NCI-H1092 treated with DMSO at 0.1 percent for 48 hours (cell line): ENCODE data around the gene GPR146.

ENCODE experiments used
- DNase-seq: peaks from one replicate; lab custom pipeline; 2025; lab: John Stamatoyannopoulos, UW

The GPR146 gene

DNA sequence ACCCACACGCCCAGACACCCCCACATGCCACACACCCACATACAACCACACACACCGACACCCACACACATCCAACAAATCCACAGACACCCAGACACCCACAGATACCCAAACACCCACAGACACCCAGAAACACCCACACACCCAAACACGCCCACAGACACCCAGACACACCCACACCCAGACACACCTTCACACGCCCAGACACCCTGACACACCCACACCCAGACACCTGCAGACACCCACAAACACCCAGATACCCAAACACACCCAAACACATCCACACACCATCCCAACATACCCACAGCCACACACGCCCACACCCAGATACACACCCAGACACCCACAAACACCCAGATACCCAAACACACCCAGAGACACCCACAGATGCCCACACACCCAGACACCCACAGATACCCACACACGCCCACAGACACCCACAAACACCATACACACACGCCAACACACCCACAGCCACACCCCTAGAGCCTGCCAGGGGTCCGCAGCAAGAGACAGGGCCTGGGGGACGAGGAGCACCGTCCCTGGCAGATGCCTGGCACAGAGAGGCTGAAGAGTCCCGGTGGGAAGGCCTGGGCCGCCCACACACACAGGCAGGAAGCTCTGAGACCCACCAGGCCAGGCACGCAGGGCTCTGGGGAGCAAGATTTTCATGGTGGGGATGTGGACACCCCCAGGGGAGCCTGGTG is 32.9 kb upstream of the GPR146 start:
- DNase-seq: no peak

DNA sequence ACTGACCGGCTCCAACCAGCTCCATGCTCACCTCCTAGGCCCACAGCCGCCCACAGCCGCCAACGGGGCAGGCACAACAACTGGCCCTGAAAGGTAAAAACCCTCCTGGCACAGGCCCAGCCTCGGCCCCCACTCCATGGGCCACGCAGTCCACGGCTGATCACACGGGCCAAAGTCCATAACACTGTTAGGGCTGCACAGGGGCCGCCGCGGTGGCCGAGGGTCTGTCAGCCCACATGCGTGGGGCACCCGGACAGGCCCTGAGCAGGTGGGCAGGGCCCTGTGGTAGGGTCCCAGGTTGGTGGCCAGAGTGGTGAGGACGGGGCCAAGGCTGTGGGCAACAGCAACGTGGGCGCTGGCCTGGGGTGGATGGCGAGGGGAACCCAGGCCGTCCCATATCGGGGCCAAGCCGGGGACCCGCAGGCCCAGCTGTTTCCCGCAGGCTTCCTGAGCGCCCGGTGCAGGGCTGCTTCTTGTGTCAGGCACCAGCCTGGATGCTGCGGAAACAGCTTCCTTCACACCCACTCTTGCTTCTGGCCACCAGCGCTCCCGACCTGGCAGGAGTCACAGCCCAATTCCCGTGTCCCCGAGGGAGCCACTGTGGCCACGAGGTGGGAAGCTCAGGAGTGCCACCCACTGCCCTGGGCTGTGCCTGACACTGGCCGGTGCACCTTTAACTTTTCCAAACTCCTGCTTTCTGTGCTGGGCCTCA is 32.2 kb upstream of the GPR146 start:
- DNase-seq: no peak

DNA sequence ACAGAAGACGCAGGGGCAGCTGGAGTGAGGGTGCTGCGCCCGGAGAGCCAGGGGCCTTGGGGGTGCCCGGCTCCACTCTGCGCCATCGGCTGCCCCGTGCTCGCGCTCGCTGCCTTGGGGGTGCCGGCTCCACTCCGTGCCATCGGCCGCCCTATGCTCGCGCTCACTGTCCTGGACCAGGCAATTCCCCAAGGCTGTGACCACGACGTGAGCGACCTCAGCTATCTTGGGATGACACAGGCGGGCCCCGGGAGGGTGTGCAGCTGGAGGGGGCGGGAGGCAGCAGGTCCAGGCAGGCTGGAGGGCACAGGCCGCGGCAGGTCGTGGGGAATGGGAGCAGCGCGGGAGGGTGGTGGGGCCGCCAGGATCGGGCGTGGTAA is 31.6 kb upstream of the GPR146 start:
- DNase-seq: no peak

DNA sequence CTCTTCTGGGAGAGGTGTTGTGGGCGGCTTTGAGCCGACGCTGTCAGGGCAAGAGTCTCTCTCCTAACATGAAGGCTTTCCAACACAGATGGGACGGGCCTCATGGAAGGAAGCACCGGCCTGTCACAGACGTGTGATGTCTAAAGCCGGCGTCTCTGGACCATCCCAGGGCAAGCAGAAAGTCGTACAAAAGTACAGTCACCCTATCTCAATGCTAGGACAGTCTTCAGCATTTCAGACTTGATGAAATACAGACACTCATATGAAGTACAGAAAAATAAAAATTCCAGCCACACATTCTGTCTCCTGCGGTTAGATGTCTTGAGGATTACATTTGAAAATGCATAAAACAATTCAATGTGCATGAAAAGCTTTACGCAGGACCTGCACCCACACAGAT is 30.8 kb upstream of the GPR146 start:
- no peak for DNase-seq

DNA sequence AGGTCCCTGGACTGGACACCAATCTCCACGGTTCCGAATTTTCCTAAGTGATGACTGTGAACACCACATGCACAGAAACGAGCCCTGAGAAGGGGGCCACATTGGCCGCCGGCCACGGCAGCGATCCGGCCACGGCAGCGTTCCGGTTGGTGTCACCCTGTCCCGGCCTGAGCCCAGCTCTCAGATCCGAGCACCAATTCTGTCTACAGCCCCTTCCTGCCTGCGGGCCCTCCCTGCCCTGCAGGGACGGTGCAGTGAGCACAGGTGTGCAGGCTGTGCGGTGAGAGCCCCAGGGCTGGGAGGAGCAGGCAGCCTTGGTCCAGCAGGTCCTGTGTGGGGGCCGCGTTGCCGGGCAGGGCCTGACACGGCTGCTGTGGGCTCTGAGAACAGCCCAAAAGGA is 29.7 kb upstream of the GPR146 start:
- DNase-seq: no peak

DNA sequence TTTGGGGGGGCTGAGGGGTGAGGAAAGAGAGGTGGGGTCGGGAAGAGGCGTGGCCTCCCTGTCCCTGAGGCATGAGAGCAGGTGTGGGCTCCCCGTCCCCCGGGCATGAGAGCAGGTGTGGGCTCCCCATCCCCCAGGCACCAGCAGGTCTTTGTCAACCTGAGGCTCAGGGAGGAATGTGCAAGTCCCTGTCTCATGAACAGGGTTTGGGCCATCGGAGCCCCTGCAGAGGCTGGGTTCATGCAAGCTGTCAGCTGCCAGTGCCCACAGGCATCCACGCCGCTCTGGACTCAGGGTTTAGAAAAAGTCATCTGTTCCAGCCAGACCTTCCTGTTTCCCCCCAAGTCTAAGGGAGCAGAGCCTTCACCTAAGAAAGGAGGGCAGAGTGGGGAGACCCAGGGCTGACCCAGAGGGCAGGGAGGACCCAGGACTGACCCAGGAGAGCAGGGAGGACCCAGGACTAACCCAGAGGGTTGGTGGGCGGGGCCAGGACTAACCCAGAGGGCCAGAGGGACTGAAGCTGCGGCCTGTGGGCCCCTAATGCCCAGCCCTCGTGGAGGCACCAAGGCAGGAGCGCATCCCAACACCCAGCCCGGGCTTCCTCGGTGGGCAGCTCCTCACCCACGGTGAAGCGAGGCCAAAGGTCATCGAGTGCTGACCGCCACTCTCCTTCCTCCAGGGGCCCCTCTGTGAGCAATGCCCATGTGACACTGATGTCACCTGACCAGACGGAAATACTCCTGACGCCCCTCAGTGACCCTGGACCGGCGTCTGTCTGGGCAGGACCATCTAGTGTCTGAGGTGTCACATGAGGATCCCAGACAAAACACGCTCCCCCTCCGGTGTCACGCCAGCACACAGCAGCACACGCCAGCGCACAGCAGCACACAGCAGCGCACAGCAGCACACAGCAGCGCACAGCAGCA is 28.9 kb upstream of the GPR146 start:
- no peak for DNase-seq

DNA sequence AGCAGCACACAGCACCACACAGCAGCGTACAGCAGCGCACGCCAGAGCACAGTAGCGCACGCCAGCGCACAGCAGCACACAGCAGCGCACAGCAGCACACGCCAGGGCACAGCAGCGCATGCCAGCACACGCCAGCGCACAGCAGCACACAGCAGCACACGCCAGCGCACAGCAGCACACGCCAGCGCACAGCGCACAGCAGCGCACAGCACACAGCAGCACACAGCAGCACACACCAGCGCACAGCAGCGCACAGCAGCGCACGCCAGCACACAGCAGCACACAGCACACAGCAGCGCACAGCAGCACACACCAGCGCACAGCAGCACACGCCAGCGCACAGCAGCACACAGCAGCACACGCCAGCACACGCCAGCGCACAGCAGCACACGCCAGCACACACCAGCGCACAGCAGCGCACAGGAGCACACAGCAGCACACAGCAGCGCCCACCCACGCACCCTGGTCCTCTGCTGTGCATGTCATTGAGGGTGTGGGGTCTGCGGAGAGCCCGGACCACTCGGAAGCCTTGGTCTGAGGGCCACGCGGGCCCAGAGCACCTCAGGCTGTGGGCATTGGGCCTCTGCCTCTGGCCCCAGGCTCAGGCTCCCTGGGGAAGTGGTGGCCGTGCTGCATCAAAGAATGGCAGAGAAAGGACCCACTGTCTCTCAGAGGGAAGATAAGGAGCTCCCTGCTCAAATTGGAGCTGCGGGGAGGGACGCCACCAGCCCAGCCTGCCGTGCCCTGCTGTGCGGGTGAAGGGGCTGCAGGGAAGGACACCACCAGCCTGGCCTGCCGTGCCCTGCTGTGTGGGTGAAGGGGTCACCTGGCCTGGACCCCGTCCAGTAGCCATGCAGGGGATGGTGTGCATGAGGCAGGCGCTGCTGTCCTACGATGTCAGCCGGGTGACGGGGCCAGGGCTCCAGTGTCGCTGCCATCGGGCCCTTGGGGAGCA is 27.5 kb upstream of the GPR146 start:
- DNase-seq: no peak

DNA sequence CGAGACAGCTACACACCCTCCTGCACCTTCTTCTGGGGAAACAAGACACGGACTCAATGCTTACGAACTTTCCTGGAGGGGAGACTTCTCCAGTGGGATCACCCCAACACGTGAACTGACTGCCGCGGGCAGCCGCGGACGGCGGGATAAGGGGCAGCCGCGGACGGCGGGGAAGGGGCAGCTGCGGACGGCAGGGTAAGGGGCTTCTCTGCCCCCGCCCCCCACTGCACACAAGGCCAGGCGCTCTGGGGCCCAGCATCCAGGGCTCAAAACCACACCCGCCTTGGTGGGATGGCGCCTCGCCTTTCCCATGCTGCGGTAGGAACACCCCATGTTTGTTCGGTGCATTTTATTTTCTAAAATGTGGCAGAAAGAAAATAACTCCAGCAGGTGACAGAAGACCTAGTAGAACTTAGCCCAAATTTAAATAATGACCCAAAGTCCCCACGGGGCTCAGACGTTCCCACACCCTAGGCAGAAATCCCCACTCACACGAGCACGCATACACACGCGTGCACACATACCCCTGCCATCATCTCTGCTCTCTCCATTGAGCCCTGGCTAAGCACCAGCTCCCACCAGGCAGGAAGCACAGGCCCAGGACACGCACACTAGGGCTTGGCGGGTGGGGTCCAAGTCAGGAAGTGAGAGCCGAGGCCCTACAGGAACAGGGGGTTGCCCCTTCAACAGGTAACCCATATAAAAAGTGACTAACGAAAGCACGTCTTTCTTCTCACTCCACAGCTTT is 26.6 kb upstream of the GPR146 start:
- DNase-seq: no peak

DNA sequence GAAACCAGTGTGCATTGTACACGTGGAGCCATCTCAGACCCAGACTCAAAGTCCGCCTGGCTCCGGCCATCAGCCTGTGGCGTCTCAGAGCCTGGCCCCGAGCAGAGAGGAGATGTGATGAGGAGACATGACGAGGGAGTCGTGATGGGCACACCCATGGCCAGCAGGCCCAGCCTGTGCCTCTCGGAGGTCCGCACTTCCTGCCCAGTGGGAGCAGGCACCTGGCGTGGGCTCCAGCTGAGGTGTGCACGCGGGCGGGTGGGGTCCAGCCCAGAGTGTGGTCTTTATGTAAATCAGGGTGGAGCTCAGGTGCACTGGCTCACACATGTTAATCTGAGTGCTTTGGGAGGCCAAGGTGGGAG is 26.0 kb upstream of the GPR146 start:
- no peak for DNase-seq

DNA sequence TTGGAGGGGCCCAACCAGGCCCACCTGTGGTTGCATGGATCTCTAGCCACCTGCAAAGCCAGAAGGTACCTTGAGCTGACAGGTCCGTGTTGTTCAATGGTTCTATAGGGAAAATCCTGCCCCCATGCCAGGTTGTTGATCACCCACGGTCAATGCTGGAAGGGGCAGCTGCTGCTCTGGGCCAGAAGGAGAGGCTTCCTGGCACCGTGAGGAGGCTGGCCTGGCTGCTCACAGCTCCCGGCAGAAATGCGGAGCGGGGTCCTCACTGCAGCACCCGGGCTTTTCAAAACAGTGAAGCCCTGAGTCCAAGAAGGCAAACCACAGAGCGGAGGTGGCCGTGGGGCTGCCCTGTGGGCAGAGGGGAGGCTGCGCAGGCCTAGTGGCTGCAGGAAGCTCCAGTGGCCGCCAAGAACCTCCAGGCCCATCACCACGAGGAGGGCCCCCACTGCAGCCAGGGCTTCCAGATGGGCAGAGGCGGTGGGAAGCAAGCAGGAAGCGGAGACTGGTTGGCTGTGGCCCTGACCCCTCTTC is 25.0 kb upstream of the GPR146 start:
- DNase-seq: no peak

DNA sequence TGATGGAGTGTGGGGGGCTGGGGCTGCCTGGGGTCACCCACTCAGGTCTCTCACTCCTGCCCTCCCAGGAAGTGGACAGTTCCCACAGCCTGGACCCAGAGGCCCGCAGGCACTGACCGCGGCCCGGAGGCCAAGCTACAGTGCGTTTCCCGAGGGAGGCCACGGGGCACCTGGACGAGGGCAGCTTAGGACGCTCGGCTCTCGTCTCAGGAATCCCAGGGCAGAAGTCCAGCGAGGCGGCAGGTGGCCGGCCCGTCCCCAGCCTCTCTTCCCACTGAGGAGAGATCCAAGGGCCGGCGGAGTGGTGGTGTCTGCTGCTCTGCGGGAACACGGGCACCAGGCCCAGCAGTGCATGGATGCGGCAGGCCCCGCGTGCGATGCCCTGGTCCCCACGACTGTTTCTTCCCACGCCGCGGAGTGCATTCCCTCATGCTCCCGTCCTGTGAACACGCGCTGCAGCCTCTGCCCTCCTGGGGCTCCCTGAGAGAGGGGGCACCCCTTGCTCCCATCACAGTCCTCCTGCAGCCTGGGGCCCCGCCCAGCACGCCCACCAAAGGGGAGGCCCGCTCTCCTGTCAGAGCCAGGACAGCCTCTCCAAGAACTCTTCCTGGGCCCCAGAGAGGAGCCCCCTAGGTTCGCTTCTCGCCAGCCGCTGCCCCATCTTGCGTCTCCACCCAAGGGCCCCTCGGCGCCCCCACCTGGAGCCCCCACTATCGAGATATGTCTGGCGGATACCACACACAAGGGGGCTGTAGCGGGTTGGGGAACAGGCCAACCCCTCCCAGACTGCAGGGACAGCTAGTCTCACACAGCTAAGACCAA is 24.3 kb upstream of the GPR146 start:
- no peak for DNase-seq

DNA sequence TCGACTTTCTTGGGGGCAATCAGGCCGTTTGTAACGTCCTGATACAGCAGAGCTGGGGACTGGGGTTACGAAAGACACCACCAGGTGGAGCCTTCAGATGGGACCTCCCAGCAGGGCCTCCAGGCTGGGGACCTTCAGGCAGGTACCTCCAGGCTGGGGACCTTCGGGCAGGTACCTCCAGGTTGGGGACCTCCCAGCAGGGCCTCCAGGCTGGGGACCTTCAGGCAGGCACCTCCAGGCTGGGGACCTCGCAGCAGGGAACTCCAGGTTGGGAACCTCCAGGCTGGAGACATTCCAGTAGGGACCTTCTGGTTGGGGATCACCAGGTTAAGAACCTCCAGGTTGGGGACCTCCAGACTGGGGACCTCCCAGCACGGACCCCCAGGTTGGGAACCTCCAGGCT is 23.5 kb upstream of the GPR146 start:
- no peak for DNase-seq

DNA sequence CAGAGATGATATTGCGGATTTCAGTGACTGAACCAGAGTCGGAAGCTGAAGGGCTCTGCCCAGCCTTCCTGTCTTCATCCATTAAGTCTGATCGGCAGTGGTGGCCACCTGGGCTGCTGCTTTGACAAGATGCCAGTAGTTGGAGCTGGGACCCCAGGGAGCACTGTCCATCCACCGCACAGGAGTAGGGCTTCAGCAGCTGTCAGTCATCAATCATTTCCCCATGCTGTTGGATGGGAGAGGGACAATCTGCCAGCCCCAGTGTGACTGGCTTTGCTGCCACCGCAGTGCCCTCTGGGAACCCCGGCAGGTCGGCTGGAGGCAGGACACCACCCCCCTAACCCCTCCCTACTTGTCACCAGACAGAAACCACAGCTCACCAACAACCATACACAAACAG is 23.0 kb upstream of the GPR146 start:
- DNase-seq: no peak

DNA sequence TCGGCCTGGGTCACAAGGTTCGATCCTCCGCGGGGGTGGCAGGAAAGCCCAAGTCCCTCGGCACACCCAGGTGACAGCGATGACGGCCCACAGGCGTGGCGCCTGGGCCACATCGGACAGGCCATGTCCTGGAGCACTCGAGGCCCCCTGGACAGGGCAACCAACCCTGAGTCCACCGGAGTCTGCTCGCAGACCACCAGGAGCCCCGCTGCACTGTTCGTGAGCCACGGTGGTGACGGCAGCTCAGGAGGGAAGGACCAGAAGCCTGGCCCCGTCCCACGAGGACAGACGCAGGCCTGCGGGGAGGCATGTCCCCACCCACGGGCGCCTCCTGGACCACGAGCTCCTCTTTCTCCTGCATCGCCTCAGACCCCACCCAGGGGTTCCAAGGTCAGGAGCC is 22.4 kb upstream of the GPR146 start:
- no peak for DNase-seq

DNA sequence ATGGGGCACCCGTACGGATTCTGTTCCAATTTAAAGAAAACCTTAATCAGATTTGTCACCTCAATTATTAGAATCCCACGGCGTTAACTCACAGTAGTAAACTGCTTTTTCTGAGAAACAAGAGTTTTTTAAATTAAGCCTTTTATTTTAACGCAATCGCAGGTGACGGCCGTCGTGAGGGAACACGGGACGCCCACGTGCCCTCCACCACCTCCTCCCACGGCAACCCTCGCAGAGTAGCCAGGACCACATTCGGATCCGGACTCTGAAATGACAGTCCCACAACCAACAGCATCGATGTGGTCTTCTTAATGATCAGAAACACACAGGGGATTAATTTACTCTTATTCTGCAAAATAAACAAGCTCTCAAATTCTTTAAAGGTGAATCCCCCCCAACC is 22.0 kb upstream of the GPR146 start:
- no peak for DNase-seq

DNA sequence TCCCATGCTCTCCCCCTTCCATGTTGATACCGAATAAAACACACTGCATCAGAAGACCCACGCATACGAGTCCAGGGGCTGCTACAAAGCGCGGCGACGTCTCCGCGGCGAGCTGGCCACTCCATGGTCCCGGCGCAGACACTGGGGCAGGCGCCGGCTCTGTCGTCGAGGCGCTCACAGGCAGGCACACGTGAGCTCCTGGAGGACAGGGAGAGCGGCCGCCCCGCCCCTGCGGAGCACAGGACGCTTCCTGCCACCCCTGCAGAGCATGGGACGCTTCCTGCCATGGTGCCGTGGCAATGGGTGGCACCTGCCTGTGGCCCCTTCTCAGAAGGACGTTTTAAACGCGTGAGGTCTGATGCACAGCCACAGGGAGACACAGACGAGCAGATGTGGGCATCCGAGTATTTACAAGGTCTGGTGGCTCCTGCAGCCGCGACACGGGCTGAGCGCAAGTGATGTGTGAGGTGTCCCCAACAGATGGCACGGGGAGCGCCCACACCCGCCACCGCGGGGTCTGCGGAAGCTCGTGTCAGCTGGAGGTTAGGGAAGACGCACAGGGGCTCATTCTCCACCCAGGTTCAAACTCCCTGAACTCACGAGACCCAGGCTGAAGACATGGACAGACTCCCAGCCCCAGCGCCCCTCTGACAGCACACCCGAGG is 21.4 kb upstream of the GPR146 start:
- DNase-seq: no peak

DNA sequence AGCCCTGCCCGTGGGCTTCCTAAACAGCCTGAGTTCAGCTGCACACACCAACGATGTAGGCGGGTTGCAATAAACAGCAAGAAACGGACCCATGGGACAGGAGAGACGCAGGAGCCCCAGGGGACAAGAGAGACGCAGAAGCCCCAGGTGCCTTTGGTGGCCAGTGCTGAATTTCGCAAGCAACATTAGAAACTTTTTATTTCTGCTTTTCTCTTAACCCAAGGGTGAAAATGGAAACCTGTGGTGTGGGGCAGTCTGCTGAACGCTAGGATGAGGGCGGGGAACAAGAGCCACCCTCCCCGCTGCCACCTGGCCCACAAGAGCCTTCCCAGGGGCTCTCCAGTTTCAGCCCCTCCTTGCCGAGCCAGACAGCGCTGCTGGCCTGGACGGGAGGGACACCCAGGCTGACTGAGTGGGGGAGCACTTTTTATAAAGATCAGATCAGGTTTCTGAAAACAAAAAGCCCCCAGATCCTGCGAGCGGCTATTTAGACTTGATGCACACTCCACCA is 20.0 kb upstream of the GPR146 start:
- no peak for DNase-seq

DNA sequence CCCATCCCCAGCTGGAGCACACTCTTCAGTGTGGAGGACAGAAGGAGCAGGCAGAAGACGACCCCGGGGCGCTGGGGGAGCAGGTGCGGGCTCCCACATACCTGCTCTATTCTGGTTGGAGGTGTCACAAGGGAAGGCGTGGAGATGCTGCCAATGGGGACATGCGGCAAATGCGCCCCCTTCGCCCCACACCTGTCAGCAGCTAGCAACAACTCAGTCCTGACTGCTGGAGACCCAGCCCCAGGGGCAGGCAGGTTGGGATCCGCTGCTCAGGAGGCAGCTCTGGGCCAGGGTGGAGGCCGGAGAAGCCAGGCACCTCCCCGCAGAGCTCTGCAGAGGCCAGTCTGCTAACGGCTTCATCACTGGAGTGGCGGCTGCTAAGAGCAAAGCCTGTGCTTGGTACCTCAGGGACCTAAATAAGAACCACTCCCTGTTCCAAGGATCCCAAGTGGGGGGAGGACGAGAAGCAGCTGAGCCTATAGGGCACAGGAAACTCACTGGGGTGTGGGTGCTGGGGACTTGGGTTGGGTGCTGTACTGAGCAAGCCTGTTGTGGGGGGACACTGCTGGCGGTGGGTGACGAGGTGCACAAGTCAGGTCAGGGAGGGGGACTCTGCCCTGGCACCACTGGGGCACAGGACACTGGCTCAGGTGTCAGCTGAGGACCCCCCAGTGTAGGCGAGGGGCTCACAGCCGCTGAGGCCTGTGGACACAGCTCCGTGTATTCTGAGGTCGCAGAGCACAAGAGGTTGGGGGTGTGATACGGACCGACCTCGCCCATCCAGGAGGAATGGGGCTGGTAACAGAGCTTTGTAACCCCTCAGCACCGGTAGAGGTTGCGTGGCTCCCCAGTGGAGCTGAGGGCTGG is 19.2 kb upstream of the GPR146 start:
- no peak for DNase-seq
